OCI-LY3 (cell line): ENCODE data around the gene SAMD4A.

Source experiments
- H2AFZ ChIP-seq: fragments of 200-600, 300-600 bp; shearing (Covaris generic); 2 replicates; pipeline ENCODE4 v1.6.0; 2014; ENCODE audit warnings: antibody characterized with exemption, low read depth, low read length
- H3K27ac ChIP-seq: fragments of 200-600, 300-600 bp; sonication (generic); 2 replicates; pipeline ENCODE4 v1.5.1; 2014; ENCODE audit warnings: mild to moderate bottlenecking, low read length, moderate library complexity, mixed read lengths
- H3K27me3 ChIP-seq: fragments of 200-600, 300-600 bp; sonication (generic); 2 replicates; pipeline ENCODE4 v1.6.1; 2014; ENCODE audit warnings: low read depth, low read length, mixed read lengths
- H3K36me3 ChIP-seq: fragments of 200-600, 300-600 bp; sonication (generic); replicated peaks from 2 replicates; pipeline ENCODE3; 2014; ENCODE audit warnings: low read depth, low read length, mixed read lengths
- H3K4me1 ChIP-seq: fragments of 300-600, 200-600 bp; sonication (generic); 2 replicates; pipeline ENCODE4 v1.6.1; 2014; ENCODE audit warnings: low read length, mixed read lengths
- H3K4me2 ChIP-seq: fragments of 200-600, 300-600 bp; sonication (generic); 2 replicates; pipeline ENCODE4 v1.6.1; 2014; ENCODE audit warnings: low read length, mixed read lengths
- H3K4me3 ChIP-seq: fragments of 300-600, 200-600 bp; sonication (generic); 2 replicates; pipeline ENCODE4 v1.5.1; 2014; ENCODE audit warnings: antibody characterized with exemption, mild to moderate bottlenecking, low read length, moderate library complexity
- H3K79me2 ChIP-seq: fragments of 300-600, 200-600 bp; shearing (Covaris generic); 2 replicates; pipeline ENCODE4 v1.6.1; 2014; ENCODE audit warnings: mild to moderate bottlenecking, low read length, mixed read lengths
- H3K9ac ChIP-seq: fragments of 300-600, 200-600 bp; shearing (Covaris generic); 2 replicates; pipeline ENCODE4 v1.6.0; 2014; ENCODE audit warnings: mild to moderate bottlenecking, low read length, moderate library complexity
- H3K9me3 ChIP-seq: fragments of 200-600, 300-600 bp; shearing (Covaris generic); 2 replicates; pipeline ENCODE4 v1.6.1; 2014; ENCODE audit warnings: low read length, mixed read lengths; ENCODE audit not compliant: insufficient read depth
- H4K20me1 ChIP-seq: fragments of 200-600, 300-600 bp; sonication (generic); 2 replicates; pipeline ENCODE4 v1.6.1; 2016; ENCODE audit warnings: low read length, mixed read lengths; ENCODE audit not compliant: insufficient read depth
- CTCF ChIP-seq: fragments of 200-600, 300-600 bp; sonication (generic); IDR thresholded peaks from 2 replicates; pipeline ENCODE4 v1.5.1; 2014; ENCODE audit warnings: antibody characterized with exemption, low read length, low read depth
- EZH2phosphoT487 ChIP-seq: fragments of 200-600 bp; shearing (Covaris generic); IDR thresholded peaks from 2 replicates; pipeline ENCODE4 v1.6.1; 2018; ENCODE audit warnings: antibody characterized with exemption, mixed run types, low read depth

The SAMD4A gene

DNA sequence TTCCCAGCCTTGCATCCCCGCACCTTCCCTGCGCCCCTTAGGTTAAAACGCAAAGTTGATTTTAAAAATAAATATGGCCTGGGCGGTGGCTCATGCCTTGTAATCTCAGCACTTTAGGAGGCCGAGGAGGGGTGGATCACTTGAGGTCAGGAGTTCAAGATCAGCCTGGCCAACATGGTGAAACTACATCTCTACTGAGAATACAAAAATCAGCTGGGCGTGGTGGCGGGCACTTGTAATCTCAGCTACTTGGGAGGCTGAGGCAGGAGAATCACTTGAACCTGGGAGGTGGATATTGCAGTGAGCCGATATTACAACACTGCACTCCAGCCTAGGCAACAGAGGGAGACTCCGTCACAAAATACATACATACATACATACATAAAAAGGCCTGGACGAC is 239.7 kb downstream of the SAMD4A start:
- no peak overlapping the region for H3K27ac ChIP-seq
- peaks cover 43% of the 10 kb centered on the region for H3K27me3 ChIP-seq
- no peak overlapping the region for H2AFZ ChIP-seq
- no peaks in the 10 kb centered on the region for H3K79me2 ChIP-seq
- H3K4me3 ChIP-seq: no peak overlapping the region
- H3K9me3 ChIP-seq: no peaks in the 10 kb centered on the region
- H3K36me3 ChIP-seq: no peaks in the 10 kb centered on the region
- H3K4me1 ChIP-seq: peaks cover 29% of the 10 kb centered on the region
- TF ChIP-seq CTCF (no peak), EZH2phosphoT487 (no peak)
- H4K20me1 ChIP-seq: no peaks in the 10 kb centered on the region
- H3K4me2 ChIP-seq: no peak overlapping the region
- no peak overlapping the region for H3K9ac ChIP-seq

DNA sequence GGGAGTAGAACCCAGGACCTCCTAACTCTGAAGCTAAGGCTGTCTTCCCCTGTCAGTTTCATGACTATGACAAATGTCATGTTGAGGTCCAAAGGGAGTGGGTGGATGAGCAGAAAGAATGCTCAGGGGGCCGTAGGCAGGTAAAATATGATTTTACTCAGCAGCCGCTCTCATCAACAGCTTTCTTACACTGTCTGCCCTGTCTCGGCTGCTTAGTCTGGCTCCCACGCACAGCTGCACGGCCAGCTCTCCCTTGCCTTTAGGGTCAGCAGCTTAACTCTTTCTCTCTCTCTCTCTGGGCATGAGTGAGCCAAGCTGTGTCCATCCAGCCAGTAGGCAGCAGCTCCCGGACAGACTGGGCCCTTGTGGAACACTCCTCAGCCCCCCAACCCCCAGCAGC is 240.5 kb downstream of the SAMD4A start:
- Histone ChIP-seq H3K27me3 (peaks cover 37% of the 10 kb centered on the region), H4K20me1 (no peaks in the 10 kb centered on the region), H3K4me1 (peaks cover 29% of the 10 kb centered on the region), H3K4me2 (no peak overlapping the region), H3K27ac (no peak overlapping the region), H2AFZ (no peak overlapping the region), H3K79me2 (no peaks in the 10 kb centered on the region), H3K9me3 (no peaks in the 10 kb centered on the region), H3K9ac (no peak overlapping the region), H3K36me3 (no peaks in the 10 kb centered on the region), H3K4me3 (no peak overlapping the region)
- TF ChIP-seq EZH2phosphoT487 (no peak), CTCF (no peak)

- peaks cover 29% of the 10 kb centered on the region for H3K4me1 ChIP-seq
- no peaks in the 10 kb centered on the region for H3K9me3 ChIP-seq
- H2AFZ ChIP-seq: no peak overlapping the region
- no peaks in the 10 kb centered on the region for H3K79me2 ChIP-seq
- H3K27me3 ChIP-seq: peaks cover 33% of the 10 kb centered on the region
- TF ChIP-seq CTCF: no peak
- TF ChIP-seq EZH2phosphoT487: no peak
- no peaks in the 10 kb centered on the region for H4K20me1 ChIP-seq
- H3K9ac ChIP-seq: no peak overlapping the region
- no peak overlapping the region for H3K4me2 ChIP-seq
- H3K27ac ChIP-seq: no peak overlapping the region
- H3K36me3 ChIP-seq: no peaks in the 10 kb centered on the region
- no peak overlapping the region for H3K4me3 ChIP-seq
Measured at GRCh38 chr14:54807881-54808280, 241.0 kb downstream of the SAMD4A start.

- Histone ChIP-seq H3K4me1 (peaks cover 25% of the 10 kb centered on the region), H3K79me2 (no peaks in the 10 kb centered on the region), H3K27ac (no peak overlapping the region), H3K9ac (no peak overlapping the region), H3K4me3 (no peak overlapping the region), H3K4me2 (no peak overlapping the region), H2AFZ (no peak overlapping the region), H3K9me3 (no peaks in the 10 kb centered on the region), H3K27me3 (peaks cover 26% of the 10 kb centered on the region), H4K20me1 (no peaks in the 10 kb centered on the region), H3K36me3 (no peaks in the 10 kb centered on the region)
- TF ChIP-seq CTCF (no peak), EZH2phosphoT487 (no peak)
Measured at GRCh38 chr14:54808326-54809161, 241.6 kb downstream of the SAMD4A start.
